HepG2 (cell line): ENCODE data around the gene NMNAT3.

Experiments used
- CEBPB ChIP-seq: IDR thresholded peaks from 2 replicates; pipeline ENCODE4 v1.6.1; 2011; ENCODE audit warnings: low read depth, low read length, improper control_type of control experiment, borderline replicate concordance
- POLR2A ChIP-seq, 2 experiments: IDR thresholded peaks; 2 replicates each; pipeline ENCODE4 v1.6.1; 2011; ENCODE audit warnings: low read depth in 2 of 2, low read length in 2 of 2, mild to moderate bottlenecking in 1 of 2, moderate library complexity in 1 of 2; ENCODE audit not compliant: insufficient read depth in 1 of 2
- ZBTB7A ChIP-seq: sonication (generic); formaldehyde crosslinking; IDR thresholded peaks from 2 replicates; pipeline ENCODE4 v1.8.0; 2022; ENCODE audit warnings: mild to moderate bottlenecking, missing genetic modification reagents
- ZNF10 ChIP-seq: sonication (generic); formaldehyde crosslinking; IDR thresholded peaks from 2 replicates; pipeline ENCODE4 v1.4.0; 2020; ENCODE audit warnings: mild to moderate bottlenecking, low read depth, missing genetic modification reagents, borderline replicate concordance
- ZNF407 ChIP-seq: sonication (generic); formaldehyde crosslinking; IDR thresholded peaks from one replicate; pipeline ENCODE4 v1.5.1; 2020; ENCODE audit warnings: mild to moderate bottlenecking, missing genetic modification reagents; ENCODE audit errors: not compliant biosample characterization

- no peak for TF ChIP-seq ZNF10
- TF ChIP-seq POLR2A (IDR thresholded peaks at IDR 0.05; ENCODE audit: insufficient read depth in 1 of 2, low read depth in 2 of 2, low read length in 2 of 2) = no peak
- TF ChIP-seq CEBPB = no peak
- TF ChIP-seq ZBTB7A = no peak
- no peak for TF ChIP-seq ZNF407 (CRISPR knock-in tag)
Observed at GRCh38 chr3:139689708-139690228, 12.0 kb upstream of the NMNAT3 start.
